ENCODE measurements around the gene RAB21.
"Not testable (repeated sequence)": the region's sequence is repeated elsewhere in the genome, so short reads cannot be mapped to it uniquely, and the experiment has no call there.

RAB21 gene

DNA sequence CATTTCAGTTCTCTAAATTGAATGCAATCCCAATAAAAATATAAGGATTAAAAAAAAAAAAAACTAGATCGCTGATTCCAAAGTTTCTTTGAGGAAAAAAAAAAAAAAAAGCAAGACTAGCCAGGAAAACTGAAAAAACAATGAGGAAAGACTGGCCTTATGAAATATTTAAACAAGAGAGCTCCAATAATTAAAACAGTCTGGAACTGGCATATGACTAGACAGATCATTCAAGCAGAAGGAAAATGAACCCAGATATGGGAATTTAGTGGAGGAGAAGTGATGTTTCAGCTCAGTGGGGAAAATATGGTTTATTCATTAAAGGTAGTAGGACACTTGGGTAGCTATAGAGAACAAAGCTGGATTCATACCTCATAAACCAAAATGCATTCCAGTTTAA is 42.9 kb downstream of the RAB21 start:
- no peak for DNase-seq (ENCODE audit: low read depth in 2 of 2)

DNA sequence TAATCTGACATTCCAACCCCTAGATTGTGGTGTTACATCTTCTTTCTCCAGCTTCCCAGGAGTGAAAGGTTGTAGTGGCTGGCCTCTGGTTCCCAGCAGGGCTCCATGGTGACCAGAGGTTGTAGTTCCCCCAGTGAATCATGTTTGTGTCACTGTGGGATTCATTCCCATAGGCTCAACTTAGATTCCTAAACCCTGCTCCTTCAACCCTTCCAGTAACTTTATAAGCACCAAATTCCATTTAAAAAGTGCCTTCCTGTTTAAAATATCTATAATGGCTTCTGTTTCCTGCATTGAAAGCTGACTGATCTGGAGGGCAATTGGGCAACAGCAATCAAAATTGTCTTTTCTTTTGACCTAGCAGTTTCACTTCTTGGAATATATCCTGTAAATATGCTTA is 44.4 kb downstream of the RAB21 start:
- DNase-seq (ENCODE audit: low read depth in 2 of 2) = no peak

DNA sequence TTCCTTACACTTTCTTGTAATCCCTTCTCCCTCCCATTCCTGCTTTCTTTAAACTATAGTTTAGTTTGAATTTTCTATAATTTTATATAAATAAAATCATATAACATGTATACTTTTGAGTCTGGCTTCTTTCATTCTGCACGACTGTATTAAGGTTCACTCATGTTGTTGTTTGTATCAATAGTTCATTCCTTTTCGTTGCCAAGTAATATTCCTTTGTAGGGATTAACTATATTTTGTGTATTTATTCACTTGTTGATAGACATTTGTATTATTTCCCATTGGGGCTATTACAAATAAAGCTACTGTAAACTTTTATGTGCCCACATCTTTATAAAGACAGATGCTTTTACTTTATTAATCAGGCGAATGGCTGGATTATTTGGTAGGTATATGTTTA is 45.5 kb downstream of the RAB21 start:
- no peak for DNase-seq (ENCODE audit: low read depth in 2 of 2)

DNA sequence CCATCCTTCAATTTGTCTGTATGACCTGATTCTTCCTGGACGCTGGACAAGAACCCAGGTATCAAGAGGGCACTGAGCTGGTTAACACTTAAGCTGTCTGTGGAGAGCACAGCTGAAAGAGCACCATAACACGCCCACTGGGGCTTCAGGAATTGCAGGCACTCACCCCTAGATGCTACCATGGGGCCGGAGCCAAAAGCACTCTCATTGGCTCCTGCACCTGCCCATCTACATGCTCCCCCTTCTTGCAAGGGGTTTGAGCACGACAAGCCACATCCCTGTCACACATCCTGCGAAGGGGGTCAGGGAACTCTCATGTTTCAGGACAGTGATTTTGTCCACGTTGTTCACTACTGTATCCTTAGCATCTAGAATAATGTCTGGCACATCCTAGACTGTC is 49.8 kb downstream of the RAB21 start:
- no peak for DNase-seq (ENCODE audit: low read depth in 2 of 2)

DNA sequence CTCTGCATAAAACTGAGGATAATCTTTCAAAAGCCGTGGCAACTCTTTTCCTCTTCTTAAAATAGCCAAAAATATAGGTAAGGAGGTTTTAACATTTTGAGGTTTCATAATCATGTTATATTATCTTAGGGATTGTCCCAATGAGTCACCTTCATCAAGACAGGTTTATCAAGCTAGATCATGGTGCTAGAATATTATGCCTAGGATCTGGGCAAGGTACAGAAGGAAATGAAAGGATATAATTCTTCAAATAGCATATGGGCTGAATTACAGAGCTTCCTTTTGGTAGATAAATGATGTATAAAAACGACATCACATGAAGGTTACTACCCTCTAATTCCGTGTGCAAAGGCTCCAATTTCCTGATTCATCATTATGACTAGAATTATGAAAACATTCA is 56.3 kb downstream of the RAB21 start:
- DNase-seq (ENCODE audit: low read depth in 2 of 2) = no peak

DNA sequence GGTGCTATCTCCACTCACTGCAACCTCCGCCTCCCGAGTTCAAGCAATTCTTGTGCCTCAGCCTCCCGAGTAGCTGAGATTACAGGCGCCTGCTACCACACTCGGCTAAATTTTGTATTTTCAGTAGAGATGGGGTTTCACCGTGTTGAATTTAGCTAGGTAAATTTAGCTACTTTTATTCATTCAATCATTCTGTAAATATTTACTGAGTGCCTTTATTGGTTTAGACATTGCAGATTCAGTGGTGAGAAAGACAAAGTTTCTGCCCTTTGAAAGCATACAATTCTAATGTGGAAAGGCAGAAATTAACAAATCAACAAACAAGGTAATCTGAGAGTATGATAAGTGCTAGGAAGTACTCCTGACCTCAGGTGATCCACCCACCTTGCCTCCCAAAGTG is 60.6 kb downstream of the RAB21 start:
- not testable (repeated sequence) for DNase-seq (ENCODE audit: low read depth in 2 of 2)

DNA sequence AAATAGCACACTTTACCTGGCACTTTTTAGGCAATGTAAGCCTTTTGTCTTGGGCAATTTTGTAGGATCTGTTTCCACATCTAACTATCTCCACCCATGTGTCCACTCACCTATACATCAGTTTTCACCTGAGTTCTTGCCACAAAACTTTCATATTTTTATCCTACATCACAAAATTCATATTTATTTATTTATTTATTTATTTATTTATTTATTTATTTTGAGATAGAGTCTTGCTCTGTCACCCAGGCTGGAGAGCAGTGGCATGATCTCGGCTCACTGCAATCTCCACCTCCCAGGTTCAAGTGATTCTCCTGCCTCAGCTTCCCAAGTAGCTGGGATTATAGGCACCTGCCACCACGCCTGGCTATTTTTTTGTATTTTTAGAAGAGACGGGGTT is 67.4 kb downstream of the RAB21 start:
- not testable (repeated sequence) for DNase-seq (ENCODE audit: low read depth in 2 of 2)

DNA sequence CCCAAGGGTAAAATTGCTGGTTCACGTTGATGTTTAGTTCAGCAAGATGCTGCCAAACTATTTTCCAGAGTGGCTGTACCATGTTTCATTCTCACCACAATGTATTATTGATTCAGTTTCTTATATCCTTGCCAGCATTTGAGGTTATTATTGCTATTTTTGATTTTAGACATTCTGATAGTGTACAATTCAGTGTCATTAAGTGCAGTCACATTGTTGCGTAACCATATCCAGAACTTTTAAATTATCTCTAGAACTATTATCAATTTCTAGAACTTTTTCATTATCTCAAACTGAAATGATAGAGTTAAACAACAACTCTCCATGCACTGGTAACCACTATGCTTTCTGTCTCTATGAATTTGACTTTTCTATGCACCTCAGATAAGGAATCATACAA is 74.2 kb downstream of the RAB21 start:
- DNase-seq (ENCODE audit: low read depth in 2 of 2) = no peak

DNA sequence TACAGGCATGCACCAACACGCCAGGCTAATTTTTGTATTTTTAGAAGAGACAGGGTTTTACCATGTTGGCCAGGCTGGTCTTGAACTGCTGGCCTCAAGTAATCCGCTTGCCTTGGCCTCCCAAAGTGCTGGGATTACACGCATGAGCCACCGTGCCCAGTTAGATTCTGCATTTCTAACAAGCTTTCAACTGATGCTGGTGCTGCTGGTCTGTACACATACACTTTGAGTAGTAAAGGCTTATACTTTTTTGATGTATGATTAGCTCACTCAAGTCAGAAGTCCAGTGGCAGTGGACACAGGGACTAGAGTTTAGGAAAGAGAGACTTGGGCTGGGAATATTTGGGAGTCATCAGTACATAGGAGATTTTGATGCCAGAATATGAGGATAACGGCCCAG is 82.7 kb downstream of the RAB21 start:
- no peak for DNase-seq (ENCODE audit: low read depth in 2 of 2)

DNA sequence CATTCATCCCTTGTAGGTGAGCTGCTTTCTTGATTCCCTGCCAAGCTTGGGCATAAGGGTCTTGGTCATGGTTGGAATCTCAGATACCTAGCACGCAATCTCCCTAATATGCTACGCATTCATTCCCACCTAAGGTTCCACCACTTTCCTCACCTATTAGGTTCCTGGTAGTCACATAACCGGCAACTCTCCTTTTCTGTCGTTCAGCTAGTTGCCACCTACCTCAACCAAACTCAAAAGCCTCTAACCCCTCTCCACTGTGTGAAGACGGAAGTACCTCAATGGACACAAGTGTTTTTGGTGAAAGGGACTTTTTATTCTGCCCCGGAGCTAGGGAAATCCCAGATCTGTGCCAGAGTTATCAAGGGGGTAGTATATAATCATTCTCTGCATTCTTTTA is 83.6 kb downstream of the RAB21 start:
- DNase-seq (ENCODE audit: low read depth in 2 of 2) = no peak

DNA sequence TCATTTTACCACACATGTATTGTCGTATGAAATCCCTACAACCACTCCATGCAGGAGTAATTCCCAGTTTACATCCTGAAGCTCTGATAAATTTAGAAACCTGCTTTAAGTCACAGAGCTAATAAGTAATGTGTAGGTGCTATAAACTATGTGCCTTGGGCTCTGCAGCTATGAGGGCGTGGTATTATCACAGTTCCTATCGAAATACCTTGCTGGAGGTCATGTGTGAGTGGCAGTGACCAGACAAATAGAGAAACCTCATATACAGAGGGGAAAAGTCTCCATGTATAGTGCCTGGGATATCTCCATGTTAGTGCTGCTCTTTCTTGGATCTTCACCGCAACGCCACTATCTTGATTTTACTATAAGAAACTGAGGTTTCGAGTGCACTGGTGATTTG is 84.0 kb downstream of the RAB21 start:
- no peak for DNase-seq (ENCODE audit: low read depth in 2 of 2)

DNA sequence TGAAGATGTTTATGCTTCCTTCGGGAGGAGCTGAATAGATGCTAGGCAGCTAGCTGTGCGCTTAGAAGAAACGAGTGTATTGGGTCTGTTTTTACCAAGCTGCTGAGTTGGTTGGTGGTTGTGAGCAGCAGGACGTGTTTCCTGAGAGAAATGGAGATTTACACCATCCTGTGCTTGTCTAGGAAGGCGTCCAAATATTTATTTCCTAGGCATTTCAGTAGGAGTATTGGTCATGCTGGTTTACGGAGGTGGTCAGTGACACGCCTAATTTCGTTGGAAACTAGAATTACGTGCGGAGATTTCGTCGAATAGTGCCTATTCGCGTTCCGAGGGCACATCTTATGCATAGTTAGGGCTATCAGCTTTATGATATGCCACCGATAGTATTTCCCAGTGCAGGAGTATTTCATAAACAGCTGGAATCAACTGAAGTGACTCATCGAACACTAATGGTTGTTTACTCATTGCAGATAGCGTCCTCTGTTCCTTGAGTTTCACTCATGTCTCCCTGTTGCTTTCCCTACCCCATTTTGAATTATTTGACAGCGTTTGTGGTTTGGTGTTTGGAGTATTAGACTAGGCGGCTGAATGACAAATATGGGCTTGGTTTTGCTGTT is 85.7 kb downstream of the RAB21 start:
- DNase-seq (ENCODE audit: low read depth in 2 of 2) = no peak

DNA sequence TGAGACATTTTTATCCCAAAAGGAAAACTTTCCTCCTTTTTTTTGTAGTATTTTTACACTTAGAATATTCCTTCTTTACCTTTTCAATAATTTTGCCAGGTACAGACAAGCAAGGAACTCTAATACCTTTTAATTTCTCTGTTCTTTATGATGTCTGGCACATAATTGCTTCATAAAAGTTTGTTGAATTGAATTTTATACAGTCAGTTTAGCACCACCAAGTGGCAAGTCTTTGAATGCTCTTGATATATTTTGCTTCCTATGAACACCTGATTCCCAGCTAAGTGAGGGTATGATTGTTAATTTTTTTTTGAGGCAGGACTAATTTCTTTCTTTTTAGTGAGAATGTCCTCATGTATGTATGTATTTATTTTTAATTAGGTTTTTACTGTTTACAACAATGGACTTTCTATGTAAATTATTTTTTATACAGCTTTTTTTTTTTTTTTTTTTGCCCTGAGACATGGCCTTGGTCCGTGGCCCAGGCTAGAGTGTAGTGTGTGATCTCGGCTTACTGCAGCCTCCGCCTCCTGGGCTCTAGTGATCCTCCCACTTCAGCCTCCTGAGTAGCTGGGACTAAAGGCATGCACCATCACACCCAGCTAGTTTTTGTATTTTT is 91.8 kb downstream of the RAB21 start:
- no peak for DNase-seq (ENCODE audit: low read depth in 2 of 2)

DNA sequence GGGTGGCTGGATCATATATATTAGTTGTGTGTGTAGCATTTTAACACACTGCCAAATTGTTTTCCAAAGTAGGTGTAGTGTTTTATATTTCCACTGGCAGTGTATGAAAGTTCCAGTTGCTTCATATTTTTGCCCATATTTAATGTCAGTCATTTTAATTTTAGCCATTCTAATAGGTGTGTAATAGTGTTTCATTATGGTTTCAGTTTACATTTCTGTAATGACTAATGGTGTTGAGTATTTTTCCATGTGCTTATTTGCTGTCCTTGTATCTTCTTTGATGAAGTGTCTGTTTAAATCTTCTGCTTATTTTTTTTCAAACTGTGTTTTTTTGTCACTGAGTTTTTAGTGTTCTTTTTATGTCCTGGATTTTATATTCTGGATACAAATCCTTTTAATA is 93.5 kb downstream of the RAB21 start:
- DNase-seq (ENCODE audit: low read depth in 2 of 2) = no peak

DNA sequence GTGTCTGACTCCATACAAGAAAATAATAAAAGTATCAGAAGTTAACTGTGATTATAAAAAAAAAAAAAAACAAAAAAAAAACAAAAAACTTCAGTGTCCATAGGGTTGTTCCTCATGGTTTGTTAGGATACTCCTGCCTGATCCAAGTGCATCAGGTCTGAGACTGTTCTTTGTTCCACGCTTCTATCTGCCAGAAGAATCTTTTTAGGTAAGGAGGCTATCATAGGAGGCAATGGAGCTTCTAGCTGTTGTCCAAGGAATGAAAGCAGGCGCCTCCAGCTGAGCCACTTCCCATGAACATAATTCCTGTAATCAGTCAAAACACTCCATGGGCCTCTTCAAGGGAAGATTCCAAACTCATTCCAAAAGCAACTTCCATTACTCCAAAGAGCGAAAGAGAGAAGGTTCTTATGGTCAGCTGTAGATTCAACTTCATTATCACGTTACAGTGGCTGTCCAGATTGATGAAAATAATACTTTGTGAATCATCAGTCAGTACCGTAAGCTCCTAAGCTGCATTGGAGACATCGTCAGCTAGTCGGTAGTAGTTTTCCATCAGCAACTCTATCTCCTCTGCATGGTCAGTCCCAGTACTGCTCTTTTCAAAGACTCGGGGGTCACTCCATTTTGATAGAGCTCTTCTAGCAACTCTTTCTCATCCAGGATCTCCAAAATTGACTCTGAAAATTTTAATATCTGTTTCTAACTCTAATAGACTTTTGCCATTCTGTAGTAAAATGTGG is 94.6 kb downstream of the RAB21 start:
- DNase-seq (ENCODE audit: low read depth in 2 of 2) = no peak

Data from stimulated activated CD4-positive, alpha-beta T cell treated with anti-CD3 and anti-CD28 coated beads, Interleukin-1b, Interleukin-23, amount 100 ng/mL, for 4 hours (primary cell).